Activated CD4-positive, alpha-beta T cell treated with anti-CD3 and anti-CD28 coated beads for 48 hours (primary cell): ENCODE data around the gene TCTN3.
A peak's percentile ranks its signal among the peaks of the same experiment; 100 is the strongest.
"Not testable (repeated sequence)": the region's sequence is repeated elsewhere in the genome, so short reads cannot be mapped to it uniquely, and the experiment has no call there.

Experiments used
- DNase-seq: peaks from one replicate; pipeline ENCODE4 v3.0.0-alpha.2; 2020

The TCTN3 gene

GRCh38 chr10:95675403-95676116, 18.2 kb downstream of the TCTN3 start:
- no peak for DNase-seq

- DNase-seq = no peak
These were observed 19.1 kb downstream of the TCTN3 start for GRCh38 chr10:95674643-95675042.

- not testable (repeated sequence) for DNase-seq
These were observed 21.1 kb downstream of the TCTN3 start for GRCh38 chr10:95672641-95673040.

DNA sequence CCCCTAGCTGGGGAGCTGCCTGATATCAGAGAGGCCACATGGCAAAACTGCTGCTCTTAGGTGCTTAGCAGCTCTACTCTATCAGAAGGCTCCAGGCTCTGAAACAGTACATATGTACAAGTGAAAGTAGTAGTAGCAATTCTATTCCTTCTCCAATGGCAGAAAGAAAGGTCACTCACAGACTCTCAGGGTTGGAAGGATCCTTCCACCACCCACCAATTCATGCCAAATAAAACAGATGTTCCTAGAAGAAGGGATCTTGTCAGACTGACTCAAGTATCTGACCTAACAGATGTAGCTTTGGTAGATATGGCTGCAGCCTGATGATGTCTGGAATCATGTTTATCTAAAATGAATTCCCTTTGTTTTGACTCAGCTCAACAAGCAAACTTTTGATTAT, 29.2 kb downstream of the TCTN3 start:
- no peak for DNase-seq

- no peak for DNase-seq
These were observed 30.2 kb downstream of the TCTN3 start for GRCh38 chr10:95663496-95663895.

DNA sequence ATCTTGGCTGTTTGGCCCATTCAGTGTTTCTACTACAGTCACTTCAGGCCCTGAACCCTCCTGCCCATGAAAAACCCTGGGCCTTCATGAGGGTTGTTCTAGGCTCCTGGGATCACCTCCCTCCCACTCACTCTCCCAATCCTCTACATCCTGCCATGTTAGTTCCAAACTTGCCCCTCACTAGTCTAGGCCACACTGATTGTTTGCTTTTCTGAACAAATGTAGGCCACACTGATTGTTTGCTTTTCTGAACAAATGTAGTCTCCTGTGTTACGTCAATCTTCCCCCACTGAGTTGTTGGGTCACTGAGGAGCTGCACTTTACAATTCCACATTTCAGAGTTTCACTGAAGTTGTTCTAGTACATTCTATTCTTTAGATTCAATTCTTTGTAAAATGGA, 31.9 kb downstream of the TCTN3 start:
- no peak for DNase-seq

- no peak for DNase-seq
These were observed 33.4 kb downstream of the TCTN3 start for GRCh38 chr10:95660283-95660682.

- DNase-seq = no peak
These were observed 36.5 kb downstream of the TCTN3 start for GRCh38 chr10:95657250-95657649.

DNA sequence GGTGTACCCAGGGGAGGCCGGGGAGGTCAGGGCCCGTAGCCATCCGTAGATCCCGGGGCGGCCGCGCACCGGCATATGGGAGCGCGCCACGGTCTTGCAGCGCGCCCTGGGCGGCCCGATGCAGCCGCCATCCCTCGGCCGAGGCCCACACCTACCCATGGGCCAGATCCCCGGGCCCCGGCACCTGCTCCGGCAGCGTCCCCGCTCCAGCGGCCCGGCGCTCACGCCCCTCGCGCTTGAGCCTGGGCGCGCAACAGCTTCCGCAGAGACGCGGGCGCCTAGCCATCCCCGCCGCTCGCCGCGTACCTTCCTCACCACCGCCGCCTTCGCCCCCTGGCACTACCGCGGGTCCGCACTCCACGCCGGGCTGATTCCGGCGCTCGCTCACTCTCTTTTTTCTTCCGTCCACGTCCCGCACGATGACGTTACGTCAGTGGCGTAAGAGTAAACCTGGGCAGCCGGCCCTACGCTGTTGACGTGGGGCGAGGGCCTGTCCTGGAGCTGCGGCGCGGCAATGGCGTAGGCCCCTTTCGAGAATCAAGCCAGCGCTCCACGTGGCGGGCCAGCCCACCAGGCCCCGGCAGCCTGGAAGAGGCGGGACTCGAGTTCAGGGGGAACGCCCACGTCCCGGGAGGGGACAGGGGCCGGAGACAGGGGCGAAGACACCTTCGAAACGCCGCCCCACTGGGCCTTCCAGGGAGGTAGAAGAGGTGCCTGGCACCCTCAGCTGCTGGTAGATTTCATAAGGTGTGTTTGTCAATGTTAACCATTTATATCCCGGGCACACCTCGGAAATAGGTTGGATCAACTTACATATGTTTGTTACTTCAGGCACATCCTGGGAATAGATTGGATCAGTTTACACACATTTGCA, 37.2 kb downstream of the TCTN3 start, which contains the start of gene ALDH18A1:
Gene ALDH18A1 (minus strand): TSS at position 421 of the 874 bp plus-strand sequence. CDS start 3,334 bp downstream, outside the sequence.
- DNase-seq = peak; percentile 93

GRCh38 chr10:95655571-95656290, 38.0 kb downstream of the TCTN3 start:
- peak; percentile 30 for DNase-seq

DNA sequence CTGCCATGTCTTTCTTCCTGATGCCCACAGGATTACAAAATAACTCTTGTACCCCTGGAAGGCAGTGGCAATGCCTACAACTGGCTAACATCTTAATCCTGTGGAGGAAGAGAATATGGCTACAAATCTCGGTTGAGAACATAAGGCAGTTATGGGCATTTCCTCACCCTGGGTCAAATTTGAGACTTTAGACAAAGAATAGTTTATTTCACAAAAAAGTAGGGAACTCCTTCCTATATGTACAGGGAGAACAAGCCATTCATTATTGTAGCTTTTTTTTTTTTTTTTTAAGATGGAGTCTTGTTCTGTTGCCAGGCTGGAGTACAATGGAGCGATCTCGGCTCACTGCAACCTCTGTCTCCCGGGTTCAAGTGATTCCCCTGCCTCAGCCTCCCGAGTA, 39.8 kb downstream of the TCTN3 start:
- DNase-seq = no peak

DNA sequence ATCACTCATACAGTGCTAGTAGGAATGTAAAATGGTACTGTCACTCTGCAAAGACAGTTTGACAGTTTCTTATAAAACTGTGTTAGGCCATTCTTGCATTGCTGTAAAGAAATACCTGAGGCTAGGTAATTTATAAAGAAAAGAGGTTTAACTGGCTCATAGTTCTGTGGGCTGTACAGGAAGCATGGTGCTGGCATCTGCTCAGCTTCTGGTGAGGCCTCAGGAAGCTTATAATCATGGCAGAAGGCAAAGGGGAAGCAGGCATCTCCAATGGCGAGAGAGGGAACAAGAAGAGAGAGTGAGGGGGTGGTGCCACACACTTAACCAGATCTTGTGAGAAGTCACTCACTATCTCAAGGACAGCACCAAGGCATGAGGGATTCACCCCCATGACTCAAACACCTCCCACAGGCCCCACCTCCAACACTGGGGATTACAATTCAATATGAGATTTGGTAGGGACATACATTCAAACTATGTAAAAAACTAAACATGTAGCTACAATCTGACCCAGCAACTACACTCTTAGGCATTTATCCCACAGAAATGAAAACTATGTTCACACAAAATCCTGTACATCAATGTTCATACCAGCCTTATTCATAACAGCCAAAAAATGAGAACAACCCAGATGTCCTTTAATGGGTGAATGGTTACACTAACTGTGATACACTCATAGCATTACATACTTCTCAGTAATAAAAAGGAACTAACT, 42.2 kb downstream of the TCTN3 start:
- no peak for DNase-seq

GRCh38 chr10:95650232-95650631, 43.5 kb downstream of the TCTN3 start:
- no peak for DNase-seq

DNA sequence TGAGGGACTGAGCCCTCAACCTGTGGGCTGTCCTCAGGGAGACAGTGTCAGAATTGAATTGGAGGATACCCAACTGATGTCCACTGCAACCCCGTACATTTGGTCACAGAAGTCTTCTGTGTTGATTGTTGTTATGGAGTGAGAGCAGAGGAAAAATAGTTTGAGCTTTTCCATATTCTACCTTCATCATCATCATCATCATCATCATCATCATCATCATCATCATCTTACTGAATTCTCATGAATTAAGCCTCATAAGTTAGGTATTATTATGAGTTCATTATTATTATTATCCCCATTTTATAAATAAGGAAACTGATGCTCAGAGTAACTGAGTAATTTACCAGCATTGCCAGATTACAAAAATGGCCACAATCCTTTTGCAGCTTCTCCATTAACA, 45.6 kb downstream of the TCTN3 start:
- DNase-seq = no peak

DNA sequence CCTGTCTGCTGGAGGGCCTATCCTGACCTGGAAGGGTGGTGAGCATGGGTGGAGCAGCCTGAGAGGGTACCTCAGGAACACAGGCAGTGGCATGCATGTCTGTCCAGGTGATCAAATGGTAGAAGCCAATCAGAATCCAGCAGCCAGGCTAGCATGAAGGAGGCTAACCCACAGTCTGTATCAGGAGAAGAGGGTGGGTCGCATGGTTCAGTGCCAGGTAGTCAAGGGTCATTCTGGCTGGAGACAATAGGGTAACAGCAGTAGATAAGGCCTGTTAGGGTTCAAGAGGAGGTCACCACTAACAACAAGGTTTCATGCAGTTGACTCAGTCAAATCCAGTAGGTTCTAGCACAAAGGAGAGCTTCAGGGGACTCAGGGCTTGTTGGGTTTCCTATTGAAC, 47.6 kb downstream of the TCTN3 start:
- DNase-seq = no peak

- no peak for DNase-seq
These were observed 48.8 kb downstream of the TCTN3 start for GRCh38 chr10:95644901-95645300.

DNA sequence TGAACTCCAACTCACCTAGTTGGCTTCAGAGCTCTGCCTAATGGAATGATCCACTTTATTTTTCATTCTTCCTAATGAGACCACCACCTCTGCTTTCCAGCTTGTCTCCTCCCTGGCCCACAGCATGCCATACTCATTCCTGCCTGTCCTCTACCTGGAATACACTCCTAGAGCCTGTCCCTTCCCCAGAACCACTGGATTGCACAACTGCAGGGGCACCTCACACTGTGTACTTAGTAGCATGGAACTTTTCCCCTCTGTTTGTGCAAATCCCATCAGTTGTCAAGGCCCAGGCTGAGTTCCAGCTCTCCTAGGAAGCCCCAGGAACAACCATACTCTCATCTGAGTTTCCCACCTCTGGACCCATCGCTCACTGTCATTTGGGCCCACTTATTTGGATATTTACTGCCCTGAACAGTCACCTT, 52.8 kb downstream of the TCTN3 start:
- DNase-seq = no peak

GRCh38 chr10:95637911-95638310, 55.8 kb downstream of the TCTN3 start:
- no peak for DNase-seq

DNA sequence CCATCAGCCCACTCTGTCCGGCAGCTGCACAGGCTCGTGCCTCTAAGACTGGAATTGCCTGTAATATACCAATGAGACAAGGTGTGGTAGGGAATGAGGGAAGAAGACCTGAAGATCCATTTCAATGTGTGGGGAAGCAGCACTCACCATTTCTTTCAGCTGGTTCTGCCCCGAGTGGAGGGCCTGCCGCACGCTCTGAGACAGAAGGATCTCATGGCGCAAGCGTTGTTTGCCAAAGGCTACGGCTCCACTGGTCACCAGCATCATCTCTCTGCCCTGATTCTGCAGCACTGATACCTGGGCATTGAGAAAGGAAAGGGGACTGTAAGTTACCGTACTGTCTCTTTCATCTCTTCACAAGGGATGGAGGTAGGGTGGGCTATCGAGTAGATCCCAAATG, 56.6 kb downstream of the TCTN3 start:
- no peak for DNase-seq

GRCh38 chr10:95635319-95635733, 58.4 kb downstream of the TCTN3 start:
- no peak for DNase-seq

DNA sequence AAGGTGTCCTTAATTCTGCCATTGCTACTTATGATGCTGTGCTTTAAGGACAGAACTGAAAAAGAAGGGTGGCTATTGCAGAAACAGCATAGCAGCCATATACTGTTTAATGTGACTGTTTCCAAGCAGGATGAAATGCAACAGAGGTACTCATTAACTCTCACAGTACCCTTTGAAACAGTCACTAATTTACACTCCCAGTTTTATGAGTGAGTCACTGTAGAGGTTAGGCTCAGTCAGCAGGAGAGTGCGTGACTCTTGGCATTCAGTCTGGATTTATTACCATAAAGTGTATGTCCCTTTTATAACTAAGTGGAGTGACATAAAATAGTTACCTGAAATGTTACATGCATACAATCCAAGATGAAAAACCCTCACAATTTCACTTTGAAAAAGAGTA, 64.9 kb downstream of the TCTN3 start:
- DNase-seq = no peak

GRCh38 chr10:95626500-95626899, 67.2 kb downstream of the TCTN3 start:
- no peak for DNase-seq

DNA sequence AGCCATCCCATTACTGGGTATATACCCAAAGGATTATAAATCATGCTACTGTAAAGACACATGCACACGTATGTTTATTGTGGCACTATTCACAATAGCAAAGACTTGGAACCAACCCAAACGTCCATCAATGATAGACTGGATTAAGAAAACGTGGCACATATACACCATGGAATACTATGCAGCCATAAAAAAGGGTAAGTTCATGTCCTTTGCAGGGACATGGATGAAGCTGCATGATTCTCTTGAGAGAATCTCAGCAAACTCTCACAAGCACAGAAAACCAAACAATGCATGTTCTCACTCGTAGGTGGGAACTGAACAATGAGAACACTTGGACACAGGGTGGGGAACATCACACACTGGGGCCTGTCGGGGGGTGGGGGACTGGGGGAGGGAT, 73.3 kb downstream of the TCTN3 start:
- not testable (repeated sequence) for DNase-seq
